HL-60 (cell line): ENCODE measurements around the gene UNC45A.
A peak's percentile ranks its signal among the peaks of the same experiment; 100 is the strongest.

Experiments
- DNase-seq, 2 experiments: peaks; one replicate each; pipeline ENCODE4 v3.0.0-alpha.2; 2010 to 2020; ENCODE audit warnings: low read depth in 1 of 2, low spot score in 1 of 2
- H3K27ac ChIP-seq: fragments of 250-450 bp; sonication (Bioruptor Pico); replicated peaks from 2 replicates; pipeline ENCODE4 v1.5.1; 2020; ENCODE audit warnings: mild to moderate bottlenecking, moderate library complexity
- H3K27me3 ChIP-seq: fragments of 250-450 bp; sonication (Bioruptor Pico); 2 replicates; pipeline ENCODE4 v1.5.1; 2021; ENCODE audit warnings: mild to moderate bottlenecking, moderate library complexity; ENCODE audit not compliant: insufficient read depth, poor library complexity, severe bottlenecking
- H3K4me3 ChIP-seq: replicated peaks from 2 replicates; pipeline ENCODE4 v1.5.1; 2011; ENCODE audit warnings: mild to moderate bottlenecking, control low read depth, low read length; ENCODE audit not compliant: insufficient read depth
- CTCF ChIP-seq: IDR thresholded peaks from one replicate; pipeline ENCODE4 v1.5.1; 2011; ENCODE audit warnings: low read length, control low read depth, inconsistent platforms; ENCODE audit not compliant: insufficient read depth
- GABPA ChIP-seq: IDR thresholded peaks from 2 replicates; pipeline ENCODE4 v1.6.1; 2012; ENCODE audit warnings: low read depth
- POLR2AphosphoS5 ChIP-seq: IDR thresholded peaks from 2 replicates; pipeline ENCODE4 v1.6.1; 2012; ENCODE audit warnings: low read depth
- SPI1 ChIP-seq: IDR thresholded peaks from 2 replicates; pipeline ENCODE4 v1.6.1; 2012; ENCODE audit warnings: low read depth, mild to moderate bottlenecking, borderline replicate concordance
- TF ChIP-seq, protein P1 (sequence below): IDR thresholded peaks from 2 replicates; pipeline ENCODE4 v1.6.1; 2012; ENCODE audit warnings: low read depth; ENCODE audit not compliant: insufficient replicate concordance

UNC45A gene

DNA sequence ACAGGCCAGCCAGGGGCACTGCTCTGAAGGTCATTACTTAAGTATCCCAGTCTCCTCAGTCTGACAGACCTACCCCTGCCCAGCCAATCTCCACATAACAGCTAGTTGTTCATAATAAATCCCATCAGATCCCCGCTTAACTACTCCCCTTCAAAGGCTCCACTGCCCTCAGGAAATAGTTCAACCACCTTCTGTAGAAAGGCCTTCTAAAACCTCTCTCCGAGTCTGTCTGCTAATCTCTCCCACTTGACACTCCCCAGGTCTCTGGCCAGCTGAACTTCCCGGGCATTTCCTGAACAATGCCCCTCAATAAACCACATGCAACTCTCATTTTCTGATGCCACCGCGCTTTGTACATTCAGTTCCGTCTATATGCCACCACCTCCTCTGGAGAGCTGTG is 53.2 kb downstream of the UNC45A start:
- no peak overlapping the region for H3K4me3 ChIP-seq
- TF ChIP-seq SPI1 (no peak), POLR2AphosphoS5 (no peak), GABPA (no peak), CTCF (no peak)
- TF ChIP-seq, protein P1, sequence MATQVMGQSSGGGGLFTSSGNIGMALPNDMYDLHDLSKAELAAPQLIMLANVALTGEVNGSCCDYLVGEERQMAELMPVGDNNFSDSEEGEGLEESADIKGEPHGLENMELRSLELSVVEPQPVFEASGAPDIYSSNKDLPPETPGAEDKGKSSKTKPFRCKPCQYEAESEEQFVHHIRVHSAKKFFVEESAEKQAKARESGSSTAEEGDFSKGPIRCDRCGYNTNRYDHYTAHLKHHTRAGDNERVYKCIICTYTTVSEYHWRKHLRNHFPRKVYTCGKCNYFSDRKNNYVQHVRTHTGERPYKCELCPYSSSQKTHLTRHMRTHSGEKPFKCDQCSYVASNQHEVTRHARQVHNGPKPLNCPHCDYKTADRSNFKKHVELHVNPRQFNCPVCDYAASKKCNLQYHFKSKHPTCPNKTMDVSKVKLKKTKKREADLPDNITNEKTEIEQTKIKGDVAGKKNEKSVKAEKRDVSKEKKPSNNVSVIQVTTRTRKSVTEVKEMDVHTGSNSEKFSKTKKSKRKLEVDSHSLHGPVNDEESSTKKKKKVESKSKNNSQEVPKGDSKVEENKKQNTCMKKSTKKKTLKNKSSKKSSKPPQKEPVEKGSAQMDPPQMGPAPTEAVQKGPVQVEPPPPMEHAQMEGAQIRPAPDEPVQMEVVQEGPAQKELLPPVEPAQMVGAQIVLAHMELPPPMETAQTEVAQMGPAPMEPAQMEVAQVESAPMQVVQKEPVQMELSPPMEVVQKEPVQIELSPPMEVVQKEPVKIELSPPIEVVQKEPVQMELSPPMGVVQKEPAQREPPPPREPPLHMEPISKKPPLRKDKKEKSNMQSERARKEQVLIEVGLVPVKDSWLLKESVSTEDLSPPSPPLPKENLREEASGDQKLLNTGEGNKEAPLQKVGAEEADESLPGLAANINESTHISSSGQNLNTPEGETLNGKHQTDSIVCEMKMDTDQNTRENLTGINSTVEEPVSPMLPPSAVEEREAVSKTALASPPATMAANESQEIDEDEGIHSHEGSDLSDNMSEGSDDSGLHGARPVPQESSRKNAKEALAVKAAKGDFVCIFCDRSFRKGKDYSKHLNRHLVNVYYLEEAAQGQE, result no peak
- H3K27ac ChIP-seq, result peak overlapping the region; percentile 28
- no peaks in the 10 kb centered on the region for H3K27me3 ChIP-seq
- no peak for DNase-seq

- Histone ChIP-seq H3K27ac (peak overlapping the region; percentile 28), H3K27me3 (no peaks in the 10 kb centered on the region), H3K4me3 (no peak overlapping the region)
- TF ChIP-seq CTCF, result no peak
- TF ChIP-seq SPI1, result peak; percentile 18; the same call in 1 of the 2 replicates
- DNase-seq, result peak in 1 of 2 experiments; percentile 64
Measured at GRCh38 chr15:90989040-90989768, 54.1 kb downstream of the UNC45A start.

DNA sequence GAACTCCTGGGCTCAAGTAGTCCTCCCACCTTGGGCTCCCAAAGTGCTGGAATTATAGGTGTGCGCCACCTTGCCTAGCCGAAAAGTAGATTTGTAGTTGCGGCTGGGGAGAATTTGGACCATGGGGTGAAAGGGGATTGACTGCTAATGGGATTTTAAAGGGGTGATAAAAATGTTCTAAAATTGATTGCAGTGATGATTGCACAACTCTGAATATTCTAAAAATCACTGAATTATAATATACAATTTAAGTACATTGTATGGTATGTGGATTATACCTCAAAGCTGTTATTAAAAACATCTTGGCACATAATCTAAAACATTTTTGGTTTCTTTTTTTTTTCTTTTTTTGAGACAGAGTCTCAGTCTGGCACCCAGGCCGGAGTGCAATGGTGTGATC is 55.4 kb downstream of the UNC45A start:
- H3K27me3 ChIP-seq, result no peaks in the 10 kb centered on the region
- DNase-seq, result no peak
- TF ChIP-seq, protein P1, result no peak
- no peak for TF ChIP-seq POLR2AphosphoS5
- no peak for TF ChIP-seq CTCF
- no peak for TF ChIP-seq GABPA
- TF ChIP-seq SPI1, result no peak
- no peak overlapping the region for H3K27ac ChIP-seq
- no peak overlapping the region for H3K4me3 ChIP-seq

DNA sequence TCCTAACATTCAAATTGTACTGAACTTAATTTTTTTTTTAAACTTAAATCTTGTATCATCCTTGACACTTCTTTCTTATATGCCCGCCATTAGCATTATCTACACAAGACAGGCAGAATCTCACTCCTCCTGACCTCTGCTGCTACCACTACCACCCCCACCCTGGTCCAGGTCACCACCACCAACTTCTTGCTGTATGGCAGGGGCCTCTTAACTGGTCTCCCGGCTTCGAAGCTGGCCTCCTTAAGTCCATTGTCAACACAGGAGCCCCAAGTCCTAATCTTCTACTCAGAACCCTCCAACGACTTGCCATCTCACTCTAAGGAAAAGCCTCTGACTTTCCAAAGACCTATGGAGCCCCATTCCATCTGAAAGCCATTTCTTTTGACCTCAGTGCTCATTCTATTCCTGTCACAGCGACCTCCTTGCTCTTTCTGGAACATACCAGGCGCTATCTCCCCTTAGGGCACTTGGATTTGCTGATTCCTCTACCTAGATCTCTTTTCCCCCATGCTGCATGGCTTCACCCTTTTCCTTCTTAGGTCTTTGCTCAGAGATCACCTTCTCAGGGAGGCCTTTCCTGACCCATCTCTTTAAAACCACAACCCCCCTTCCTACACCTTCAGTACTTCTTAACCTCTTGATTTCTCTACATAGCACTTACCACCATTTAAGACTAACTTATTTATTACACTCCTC is 56.7 kb downstream of the UNC45A start:
- no peak for DNase-seq
- H3K27ac ChIP-seq, result no peak overlapping the region
- no peak overlapping the region for H3K4me3 ChIP-seq
- no peaks in the 10 kb centered on the region for H3K27me3 ChIP-seq
- TF ChIP-seq, protein P1, result no peak
- no peak for TF ChIP-seq CTCF
